ENCODE results near the gene PKP4.

- TF ChIP-seq TAF1 (IDR thresholded peaks at IDR 0.05; ENCODE audit: low read depth, low read length) (no peak), POLR2A (IDR thresholded peaks at IDR 0.05; ENCODE audit: low read depth, low read length) (no peak)
Measured at GRCh38 chr2:158649846-158650245, 193.1 kb downstream of the PKP4 start.

Data from GM12891 (cell line).